GM12874 (cell line): Measurements from ENCODE around the gene CLK4.

Experiments
- CTCF ChIP-seq: IDR thresholded peaks from 2 replicates; pipeline ENCODE4 v1.5.1; 2011; ENCODE audit warnings: low read depth, mild to moderate bottlenecking, control low read depth, low read length, moderate library complexity; ENCODE audit not compliant: insufficient read depth

CLK4 gene

DNA sequence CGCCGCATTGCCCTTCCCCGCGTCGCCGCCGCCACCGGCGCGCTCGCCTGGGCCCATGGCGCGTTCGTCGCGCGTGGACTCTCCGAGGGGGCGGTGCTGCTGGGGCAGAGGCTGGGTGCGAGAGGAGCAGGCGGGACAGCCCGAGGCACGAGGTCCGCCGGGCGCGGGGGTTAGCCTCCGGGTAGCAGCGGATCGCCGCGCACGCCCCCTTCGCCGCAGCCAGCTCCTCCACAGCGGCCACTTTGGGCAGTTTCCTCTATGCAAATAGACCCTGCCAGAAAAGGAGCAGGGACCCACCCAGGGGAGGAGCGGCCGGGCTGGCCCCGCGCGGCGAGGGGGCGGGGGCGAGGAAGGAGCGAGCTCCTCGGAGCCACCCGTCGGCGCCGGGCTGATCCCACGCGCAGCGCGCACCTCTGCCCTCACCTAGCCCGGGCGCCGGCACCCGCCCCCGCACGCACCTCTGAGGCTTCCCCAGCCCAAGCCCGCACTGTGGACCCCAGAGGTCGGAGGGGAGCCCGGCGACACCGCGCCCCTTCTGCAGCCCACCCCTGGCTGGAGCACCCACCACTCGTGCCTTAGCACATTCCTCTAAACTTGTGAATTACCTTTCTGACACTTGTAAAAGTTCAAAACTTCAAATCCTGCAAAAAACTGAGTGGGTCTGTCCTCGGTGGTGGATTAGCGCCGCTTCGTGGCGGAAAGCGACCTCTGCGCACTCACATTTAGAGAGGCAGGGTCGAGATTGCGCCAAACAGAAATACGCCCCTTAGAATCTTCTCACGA is 36.5 kb downstream of the CLK4 start, which contains the start of gene COL23A1:
Gene COL23A1, minus strand, starts transcription at position 253 of the 783 bp plus-strand sequence.
- TF ChIP-seq CTCF: peak; percentile 55

- TF ChIP-seq CTCF: no peak
Measured at GRCh38 chr5:178589180-178590140, 37.4 kb downstream of the CLK4 start.

GRCh38 chr5:178588769-178589168 is 38.1 kb downstream of the CLK4 start:
- TF ChIP-seq CTCF: no peak

GRCh38 chr5:178587763-178588611 is 38.9 kb downstream of the CLK4 start:
- no peak for TF ChIP-seq CTCF

DNA sequence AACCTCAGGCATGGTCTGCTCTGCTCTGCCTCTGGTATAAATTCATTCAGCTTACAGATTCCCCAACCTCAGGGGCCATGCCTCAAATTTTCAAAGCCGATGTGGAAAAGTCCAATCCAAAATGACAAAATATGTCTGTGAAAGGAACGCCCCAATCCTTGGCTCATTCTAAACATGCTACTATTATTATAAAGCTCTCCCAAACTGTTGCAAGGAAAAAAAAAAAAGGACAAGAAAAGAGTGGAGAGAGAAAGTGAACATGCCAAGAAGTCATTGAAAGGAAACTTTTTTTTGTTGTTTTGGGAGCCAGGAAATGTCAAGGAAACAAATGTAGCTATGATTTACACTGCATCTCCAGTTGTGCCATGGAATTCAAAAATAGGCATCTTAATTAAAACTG is 40.5 kb downstream of the CLK4 start:
- TF ChIP-seq CTCF: no peak

GRCh38 chr5:178583279-178583678 is 43.6 kb downstream of the CLK4 start:
- TF ChIP-seq CTCF: no peak

DNA sequence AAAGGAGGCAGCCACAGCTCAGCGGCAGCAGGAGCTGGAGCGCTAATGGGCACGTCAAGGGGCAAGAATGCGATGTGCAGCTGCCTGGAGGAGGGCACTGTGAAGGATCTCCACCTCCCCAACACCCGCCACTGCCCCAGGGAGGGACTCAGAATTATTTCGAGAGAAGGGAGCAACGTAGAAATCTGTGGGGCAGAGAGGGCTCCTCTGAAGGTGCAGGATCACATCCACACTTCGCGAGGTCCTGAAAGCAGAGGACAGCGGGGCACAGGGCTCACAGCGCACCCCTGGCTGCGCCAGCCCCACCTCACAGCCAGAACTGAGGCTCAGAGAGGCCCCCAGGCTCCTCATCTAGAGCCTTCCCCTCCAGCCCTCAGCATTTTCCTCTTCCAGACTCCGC is 44.6 kb downstream of the CLK4 start:
- TF ChIP-seq CTCF: no peak
